HCT116 (cell line): ENCODE results near the gene PPT2. TPM values are rescaled to one million over a fixed set of nuclear protein-coding genes. Genes with fewer than 3 reads are reported as not detected.

Experiments
- ATAC-seq: fragments of 200-7000 bp; cut with Tn5 transposase; 2 replicates; pipeline ENCODE4 v1.9.1; 2020; ENCODE audit warnings: mild to moderate bottlenecking, moderate library complexity
- BruUV-seq: library from RNA; stranded (reverse); fragments of 400-500 nt; replicated peaks from 2 replicates; lab custom pipeline; 2021; lab: Mats Ljungman, UMichigan
- CTCF ChIA-PET: fragments of 300-600 bp; sonication (Branson Sonifier 250); formaldehyde crosslinking; loops from one replicate; lab custom pipeline; 2021; ENCODE audit warnings: antibody characterized with exemption; lab: Charles Lee
- POLR2A ChIA-PET: fragments of 300-600, 350-600 bp; sonication (Branson Sonifier 250); formaldehyde crosslinking; loops from one replicate; lab custom pipeline; 2021; ENCODE audit warnings: antibody characterized with exemption; lab: Charles Lee
- RAD21 ChIA-PET, 2 experiments: fragments of 300-600 bp; sonication (Branson Sonifier 250); formaldehyde crosslinking; loops; one replicate each; lab custom pipeline; 2023; ENCODE audit warnings: low total read pairs in 2 of 2; ENCODE audit not compliant: uncharacterized antibody in 2 of 2, unreplicated experiment in 2 of 2, low non-redundant PET in 1 of 2; lab: Charles Lee
- DNase-seq: peaks from one replicate; pipeline ENCODE4 v3.0.0-alpha.2; 2010; ENCODE audit warnings: low read depth, low spot score
- H2AFZ ChIP-seq: fragments of 200-600 bp; shearing (Covaris generic), sonication (generic); 2 replicates; pipeline ENCODE4 v1.6.1; 2017; ENCODE audit warnings: low read depth, mixed run types, mixed read lengths, antibody characterized with exemption, low read length; ENCODE audit not compliant: poor library complexity, severe bottlenecking
- H3K27ac ChIP-seq: 2 replicates; pipeline ENCODE4 v1.5.1; 2012; ENCODE audit warnings: low read depth, low read length
- H3K27me3 ChIP-seq: fragments of 200-600 bp; sonication (generic); 2 replicates; pipeline ENCODE4 v1.6.1; 2016; ENCODE audit warnings: mixed run types, low read length, mixed read lengths; ENCODE audit not compliant: insufficient read depth
- H3K36me3 ChIP-seq, 2 experiments: fragments of 200-500 bp in 1 of 2; fragments of 200-600 bp in 1 of 2; sonication (Bioruptor generic) in 1 of 2; sonication (generic) in 1 of 2; 2 replicates each; pipeline versions ENCODE4 v1.5.1 to v1.6.1; 2014 to 2016; ENCODE audit warnings: low read length in 2 of 2, inconsistent platforms in 1 of 2, mixed read lengths in 1 of 2, mixed run types in 1 of 2; ENCODE audit not compliant: insufficient read depth in 2 of 2, control insufficient read depth in 1 of 2
- H3K4me1 ChIP-seq, 2 experiments: fragments of 200-600 bp in 1 of 2; sonication (generic) in 1 of 2; 2 replicates each; pipeline versions ENCODE4 v1.5.1 to v1.6.1; 2012 to 2017; ENCODE audit warnings: low read length in 2 of 2, inconsistent platforms in 1 of 2, mild to moderate bottlenecking in 1 of 2, mixed read lengths in 1 of 2, mixed run types in 1 of 2, moderate library complexity in 1 of 2; ENCODE audit not compliant: insufficient read depth in 2 of 2, control insufficient read depth in 1 of 2
- H3K4me2 ChIP-seq: fragments of 200-600 bp; sonication (generic); 2 replicates; pipeline ENCODE4 v1.6.1; 2017; ENCODE audit warnings: mixed run types, low read length, mixed read lengths
- H3K4me3 ChIP-seq, 2 experiments: fragments of 200-600 bp in 1 of 2; sonication (generic) in 1 of 2; replicated peaks in 1 of 2; 2 replicates each; pipeline ENCODE4 v1.5.1; 2011 to 2016; ENCODE audit warnings: low read length in 2 of 2, control low read depth in 1 of 2, low read depth in 1 of 2, mild to moderate bottlenecking in 1 of 2, mixed read lengths in 1 of 2, mixed run types in 1 of 2
- H3K79me2 ChIP-seq: fragments of 200-600 bp; sonication (generic); 2 replicates; pipeline ENCODE4 v1.6.1; 2017; ENCODE audit warnings: mild to moderate bottlenecking, mixed run types, low read length, moderate library complexity, mixed read lengths; ENCODE audit not compliant: insufficient read depth
- H3K9ac ChIP-seq: fragments of 200-600 bp; sonication (generic); 2 replicates; pipeline ENCODE4 v1.6.1; 2016; ENCODE audit warnings: low read length, mixed read lengths
- H3K9me2 ChIP-seq: fragments of 200-600 bp; sonication (generic), shearing (Covaris generic); 2 replicates; pipeline ENCODE4 v1.6.1; 2017; ENCODE audit warnings: mixed run types, mild to moderate bottlenecking, moderate library complexity; ENCODE audit not compliant: insufficient read depth
- H3K9me3 ChIP-seq, 2 experiments: fragments of 200-500 bp in 1 of 2; fragments of 200-600 bp in 1 of 2; sonication (Bioruptor generic) in 1 of 2; sonication (generic) in 1 of 2; 2 replicates each; pipeline ENCODE4 v1.6.1; 2014 to 2017; ENCODE audit warnings: low read length in 2 of 2, mixed read lengths in 2 of 2, inconsistent platforms in 1 of 2, low read depth in 1 of 2, mild to moderate bottlenecking in 1 of 2, mixed run types in 1 of 2, moderate library complexity in 1 of 2; ENCODE audit not compliant: control insufficient read depth in 1 of 2, insufficient read depth in 1 of 2
- H4K20me1 ChIP-seq: fragments of 200-600 bp; sonication (generic), shearing (Covaris generic); 2 replicates; pipeline ENCODE4 v1.6.1; 2017; ENCODE audit warnings: mixed run types, mild to moderate bottlenecking, moderate library complexity; ENCODE audit not compliant: insufficient read depth
- ATF3 ChIP-seq: IDR thresholded peaks from 2 replicates; pipeline ENCODE4 v1.6.1; 2012
- CTCF ChIP-seq, 3 experiments: fragments of 200-600 bp in 1 of 3; sonication (generic) in 1 of 3; IDR thresholded peaks in 2 of 3; conservative IDR thresholded peaks in 1 of 3; 2 replicates each; pipeline ENCODE4 v1.5.1; 2012 to 2017; ENCODE audit warnings: low read depth in 2 of 3, low read length in 2 of 3, antibody characterized with exemption in 1 of 3, borderline replicate concordance in 1 of 3, control low read depth in 1 of 3, mild to moderate bottlenecking in 1 of 3, mixed read lengths in 1 of 3, mixed run types in 1 of 3, moderate library complexity in 1 of 3; ENCODE audit not compliant: insufficient read depth in 1 of 3
- EGR1 ChIP-seq: IDR thresholded peaks from 2 replicates; pipeline ENCODE4 v1.6.1; 2012; ENCODE audit warnings: low read depth
- ELF1 ChIP-seq: IDR thresholded peaks from 2 replicates; pipeline ENCODE4 v1.6.1; 2012; ENCODE audit warnings: low read depth, borderline replicate concordance
- EZH2 ChIP-seq: fragments of 200-600 bp; sonication (generic); IDR thresholded peaks from 2 replicates; pipeline ENCODE4 v1.6.1; 2017; ENCODE audit warnings: antibody characterized with exemption, mixed run types
- EZH2phosphoT487 ChIP-seq: fragments of 200-600 bp; IDR thresholded peaks from 2 replicates; pipeline ENCODE4 v1.6.1; 2018; ENCODE audit warnings: antibody characterized with exemption, borderline replicate concordance
- FOSL1 ChIP-seq: IDR thresholded peaks from 2 replicates; pipeline ENCODE4 v1.6.1; 2012; ENCODE audit warnings: low read depth
- JUND ChIP-seq: IDR thresholded peaks from 2 replicates; pipeline ENCODE4 v1.6.1; 2012
- MAX ChIP-seq: IDR thresholded peaks from 2 replicates; pipeline ENCODE4 v1.6.1; 2012
- POLR2A ChIP-seq: IDR thresholded peaks from 2 replicates; pipeline ENCODE4 v1.7.0; 2011; ENCODE audit warnings: borderline replicate concordance; ENCODE audit not compliant: insufficient read depth, insufficient read length; ENCODE audit errors: extremely low read depth
- RAD21 ChIP-seq: IDR thresholded peaks from 2 replicates; pipeline ENCODE4 v1.6.1; 2012; ENCODE audit warnings: low read depth, mild to moderate bottlenecking
- REST ChIP-seq: IDR thresholded peaks from 2 replicates; pipeline ENCODE4 v1.6.1; 2012; ENCODE audit warnings: low read depth
- SP1 ChIP-seq: IDR thresholded peaks from 2 replicates; pipeline ENCODE4 v1.6.1; 2012; ENCODE audit warnings: low read depth
- SRF ChIP-seq: IDR thresholded peaks from 2 replicates; pipeline ENCODE4 v1.6.1; 2012; ENCODE audit warnings: low read depth
- TCF7L2 ChIP-seq: IDR thresholded peaks from 2 replicates; pipeline ENCODE4 v1.7.0; 2011; ENCODE audit warnings: borderline replicate concordance, inconsistent platforms; ENCODE audit not compliant: insufficient read depth, insufficient read length; ENCODE audit errors: extremely low read depth
- ZBTB33 ChIP-seq: IDR thresholded peaks from 2 replicates; pipeline ENCODE4 v1.6.1; 2011; ENCODE audit warnings: mild to moderate bottlenecking, low read length, moderate library complexity; ENCODE audit not compliant: insufficient replicate concordance; ENCODE audit errors: extremely low read depth
- ZNF274 ChIP-seq: fragments of 200-500 bp; sonication (Bioruptor generic); IDR thresholded peaks from 2 replicates; pipeline ENCODE4 v1.6.1; 2014; ENCODE audit warnings: mild to moderate bottlenecking, low read depth, low read length, inconsistent platforms
- intact Hi-C: fragments of 100-400 bp; cut with micrococcal nuclease; formaldehyde crosslinking; loops from 2 replicates; pipeline ENCODE4 v1.10.0; 2022
- total RNA-seq: library from RNA; stranded (reverse); gene quantifications from one replicate; pipeline ENCODE4 v1.2.1, GENCODE V29; 2021; ENCODE audit not compliant: unreplicated experiment

Gene PPT2
- total RNA-seq, 1 experiment from 2014 or later: 21.0 TPM

DNA sequence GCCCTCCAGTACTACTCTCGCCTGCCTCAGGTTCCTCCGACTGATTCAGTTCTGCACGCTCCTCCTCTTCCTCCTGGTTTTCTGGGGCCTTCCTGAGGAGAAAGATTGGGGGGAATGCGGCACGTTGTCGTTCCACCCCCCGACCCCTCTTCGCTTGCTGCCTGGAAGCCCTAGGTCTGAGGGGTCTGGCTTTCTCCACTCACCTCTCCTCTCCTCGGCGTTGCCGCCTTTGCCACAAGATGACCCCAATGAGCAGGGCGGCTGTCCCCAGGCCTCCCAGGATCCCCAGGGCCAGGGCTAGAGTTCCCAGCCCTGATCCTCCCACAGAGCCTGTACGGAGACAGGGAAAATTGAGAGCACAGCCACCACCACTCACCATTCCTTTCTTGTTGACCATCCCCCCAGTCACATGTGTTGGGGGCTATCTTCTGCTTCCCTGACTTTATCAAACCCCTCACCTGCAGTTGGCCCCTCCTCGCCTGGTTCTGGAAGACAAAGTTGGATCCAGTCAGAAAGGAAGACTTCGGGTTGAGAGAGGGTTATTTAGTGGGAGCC lies 27.3 kb downstream of the PPT2 start:
- H4K20me1 ChIP-seq: no peaks in the 10 kb centered on the region
- H2AFZ ChIP-seq: no peak overlapping the region
- no peak overlapping the region for H3K9ac ChIP-seq
- H3K4me1 ChIP-seq: peaks cover 17 to 43% of the 10 kb centered on the region in 2 experiments
- POLR2A ChIA-PET: interaction anchor here (1.0 to 1.3 kb wide), 2 partner anchors 10 to 14 kb away, joined by 3 to 4 read pairs; partner anchors contain the start of gene PBX2
- CTCF ChIA-PET: no interaction called here
- intact Hi-C loops: no loop called here
- TF ChIP-seq FOSL1 (no peak), CTCF (IDR thresholded peaks at IDR 0.05 in 2 of 3, conservative IDR thresholded peaks at IDR 0.05 in 1 of 3; ENCODE audit: borderline replicate concordance in 1 of 3, insufficient read depth in 1 of 3, low read depth in 2 of 3, low read length in 2 of 3) (no peak), ATF3 (no peak), ELF1 (no peak), REST (no peak), ZBTB33 (no peak), SP1 (no peak), ZNF274 (no peak), MAX (no peak), POLR2A (no peak), TCF7L2 (no peak), RAD21 (no peak), EGR1 (no peak), SRF (no peak), JUND (no peak), EZH2phosphoT487 (no peak), EZH2 (no peak)
- H3K79me2 ChIP-seq: peaks cover 8% of the 10 kb centered on the region; the same call in 1 of the 2 replicates
- RAD21 ChIA-PET: no interaction called here
- no peaks in the 10 kb centered on the region for H3K9me3 ChIP-seq
- no peak overlapping the region for H3K27ac ChIP-seq
- no peaks in the 10 kb centered on the region for H3K27me3 ChIP-seq
- H3K4me2 ChIP-seq: no peak overlapping the region
- ATAC-seq (no peak), DNase-seq (no peak)
- H3K9me2 ChIP-seq: no peaks in the 10 kb centered on the region
- peaks cover 7 to 13% of the 10 kb centered on the region in 2 experiments; a peak in 2 of 4 replicates for H3K36me3 ChIP-seq
- no TSS peak for BruUV-seq
- no peak overlapping the region for H3K4me3 ChIP-seq
